HL-60/S4 (cell line): ENCODE results near the gene MAP3K4.
"Not testable (repeated sequence)": the region's sequence is repeated elsewhere in the genome, so short reads cannot be mapped to it uniquely, and the experiment has no call there.

ENCODE experiments used
- in situ Hi-C: fragments of 300-500 bp; cut with MboI; formaldehyde crosslinking; loops from 2 replicates; pipeline ENCODE4 v1.14.3; 2022; ENCODE audit warnings: low sequenced_read_pairs

MAP3K4 gene

DNA sequence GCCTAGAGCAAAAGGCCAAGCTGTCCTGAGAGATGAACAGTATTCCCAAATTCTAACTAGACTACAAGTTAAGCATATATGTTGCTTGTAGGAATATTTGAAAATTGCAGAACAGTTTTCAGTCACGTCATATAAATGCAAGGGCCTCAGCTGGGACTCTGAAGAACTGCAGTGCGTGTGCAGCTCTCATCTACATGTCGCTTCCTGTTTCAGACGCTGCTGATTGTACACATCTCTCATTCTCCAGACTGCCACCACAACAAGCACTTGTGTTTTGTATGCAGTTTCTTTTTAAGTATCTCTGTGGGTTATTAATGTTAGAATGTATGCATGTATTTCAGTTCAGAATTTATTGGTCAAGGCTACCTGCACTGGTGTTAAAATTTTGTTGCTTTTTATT, 119.7 kb downstream of the MAP3K4 start:
- in situ Hi-C loops, result no loop called here

DNA sequence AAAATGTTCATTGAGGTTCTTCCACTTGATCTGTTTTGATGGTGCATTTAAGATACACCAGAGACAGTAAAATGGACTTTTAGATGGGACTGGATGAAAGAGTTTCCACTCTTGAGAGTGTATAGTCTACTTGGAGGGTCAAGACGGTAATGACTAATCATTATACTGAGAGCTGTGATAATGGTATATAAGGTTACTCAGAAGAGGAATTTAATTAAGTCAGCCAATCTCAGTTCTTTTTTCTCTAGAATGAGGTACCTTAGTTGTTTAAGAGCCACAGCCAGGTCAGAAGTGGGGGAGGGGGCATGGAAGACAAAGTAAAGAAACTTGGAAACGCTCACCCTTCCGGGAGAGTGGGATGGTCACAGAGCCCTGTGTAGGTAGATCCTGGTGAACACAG, 123.9 kb downstream of the MAP3K4 start:
- in situ Hi-C loops, result no loop called here

DNA sequence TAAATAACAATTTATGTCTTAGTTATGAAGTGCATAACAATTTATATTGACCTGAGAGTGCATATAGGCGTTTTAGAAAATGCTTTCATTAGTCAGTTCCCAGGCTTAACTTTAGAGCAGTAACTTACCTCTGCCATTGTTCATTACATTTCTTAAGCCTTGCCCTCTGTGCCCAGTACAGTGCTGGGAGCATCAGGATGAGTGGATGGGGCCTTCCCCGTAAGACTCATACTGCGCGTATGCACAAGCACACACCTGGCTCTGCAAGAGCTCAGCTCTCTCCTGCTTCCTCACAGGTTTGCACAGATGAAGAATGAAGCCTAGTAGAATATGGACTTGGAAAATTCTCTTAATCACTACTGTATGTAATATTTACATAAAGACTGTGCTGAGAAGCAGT, 125.0 kb downstream of the MAP3K4 start:
- in situ Hi-C loops, result no loop called here

DNA sequence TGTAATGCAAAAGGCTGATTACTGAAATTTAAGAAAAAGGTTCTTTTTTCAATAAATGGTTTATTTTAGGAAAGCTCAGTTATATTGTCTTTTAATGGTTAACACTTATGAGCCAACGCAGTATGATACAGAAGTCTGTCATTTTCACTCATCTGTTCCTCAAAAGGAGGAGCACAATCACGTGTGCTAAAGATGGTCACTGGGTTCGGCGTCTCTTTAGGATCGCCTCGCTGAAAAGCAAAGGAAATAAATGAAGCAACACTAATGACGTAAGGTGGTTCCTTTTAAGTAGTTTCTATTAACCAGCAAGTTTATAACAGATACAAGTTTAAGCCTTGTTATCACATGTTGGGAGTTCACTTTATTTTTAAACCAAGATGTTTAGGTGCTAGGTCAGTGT, 125.7 kb downstream of the MAP3K4 start:
- in situ Hi-C loops, result no loop called here

DNA sequence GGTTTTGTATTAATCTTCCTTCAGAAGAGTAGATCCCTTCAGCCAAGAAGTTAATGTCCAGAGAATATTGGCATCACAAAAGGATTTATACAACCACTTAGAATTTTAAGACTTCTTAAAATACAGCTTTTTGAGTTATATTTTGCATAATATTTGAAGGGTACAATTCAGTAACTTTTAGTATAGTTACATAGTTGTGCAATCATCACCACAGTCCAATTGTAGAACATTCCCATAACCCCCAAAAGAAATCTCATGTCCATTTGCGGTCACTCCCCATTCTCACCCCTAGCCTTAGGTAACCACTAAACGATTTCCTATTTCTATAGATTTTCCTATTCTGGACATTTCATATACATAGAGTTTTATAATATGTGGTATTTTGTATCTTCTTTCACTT, 126.4 kb downstream of the MAP3K4 start:
- in situ Hi-C loops, result no loop called here

DNA sequence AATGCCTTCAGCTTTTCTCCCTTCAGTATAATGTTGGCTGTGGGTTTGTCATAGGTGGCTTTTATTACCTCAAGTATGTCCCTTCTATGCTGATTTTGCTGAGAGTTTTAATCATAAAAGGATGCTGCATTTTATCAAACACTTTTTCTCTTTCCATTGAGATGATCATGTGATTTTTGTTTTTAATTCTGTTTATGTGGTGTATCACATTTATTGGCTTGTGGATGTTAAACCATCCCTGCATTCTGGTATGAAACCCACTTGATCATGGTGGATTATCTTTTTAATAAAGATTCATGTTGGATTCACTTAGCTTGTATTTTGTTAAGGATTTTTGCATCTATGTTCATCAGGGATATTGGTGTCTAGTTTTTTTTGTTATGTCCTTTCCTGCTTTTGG, 131.8 kb downstream of the MAP3K4 start:
- in situ Hi-C loops, result not testable (repeated sequence)

DNA sequence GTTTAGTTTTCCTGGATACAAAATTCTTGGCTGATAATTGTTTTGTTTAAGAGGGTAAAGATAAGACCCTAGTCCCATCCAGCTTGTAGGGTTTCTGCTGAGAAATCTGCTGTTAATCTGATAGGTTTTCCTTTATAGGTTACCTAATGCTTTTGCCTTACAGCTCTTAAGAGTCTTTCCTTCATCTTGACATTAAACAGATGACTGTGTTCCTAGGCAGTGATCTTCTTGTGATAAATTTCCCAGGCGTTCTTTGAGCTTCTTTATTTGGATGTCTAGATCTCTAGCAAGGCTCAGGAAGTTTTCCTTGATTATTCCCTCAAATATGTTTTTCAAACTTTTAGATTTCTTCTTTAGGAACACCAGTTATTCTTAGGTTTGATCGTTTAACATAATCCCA, 134.0 kb downstream of the MAP3K4 start:
- in situ Hi-C loops, result no loop called here

DNA sequence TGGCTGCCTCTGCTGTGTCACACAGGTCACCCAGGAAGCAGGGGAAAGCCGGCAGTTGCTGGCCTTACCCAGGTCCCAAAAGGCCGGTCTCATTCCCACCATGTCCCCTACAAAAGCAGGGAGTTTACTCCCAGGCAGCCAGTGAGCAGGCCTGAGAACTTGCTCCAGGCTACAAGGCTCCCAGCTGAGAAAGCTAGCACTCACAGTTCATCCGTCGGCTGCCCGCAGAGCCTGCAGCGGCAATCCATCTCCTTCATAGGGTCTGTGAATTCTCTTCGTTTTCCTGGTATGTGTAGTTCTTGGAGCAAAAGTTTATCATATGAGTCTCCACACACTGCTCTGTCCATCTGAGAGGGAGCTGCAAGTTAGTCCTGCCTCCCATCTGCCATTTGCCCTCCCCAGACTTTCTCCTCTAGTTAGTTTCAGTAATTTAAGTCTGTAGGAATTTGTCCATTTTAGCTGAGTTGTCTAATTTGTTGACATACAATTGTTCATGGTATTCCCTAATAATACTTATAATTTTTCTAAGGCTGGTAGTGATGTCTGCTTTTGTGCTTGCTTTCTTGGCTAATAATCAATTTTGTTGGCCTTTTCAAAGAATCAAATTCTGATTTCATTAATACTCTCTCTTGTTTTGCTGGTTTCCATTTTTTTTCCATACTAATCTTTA, 135.6 kb downstream of the MAP3K4 start:
- in situ Hi-C loops, result no loop called here

DNA sequence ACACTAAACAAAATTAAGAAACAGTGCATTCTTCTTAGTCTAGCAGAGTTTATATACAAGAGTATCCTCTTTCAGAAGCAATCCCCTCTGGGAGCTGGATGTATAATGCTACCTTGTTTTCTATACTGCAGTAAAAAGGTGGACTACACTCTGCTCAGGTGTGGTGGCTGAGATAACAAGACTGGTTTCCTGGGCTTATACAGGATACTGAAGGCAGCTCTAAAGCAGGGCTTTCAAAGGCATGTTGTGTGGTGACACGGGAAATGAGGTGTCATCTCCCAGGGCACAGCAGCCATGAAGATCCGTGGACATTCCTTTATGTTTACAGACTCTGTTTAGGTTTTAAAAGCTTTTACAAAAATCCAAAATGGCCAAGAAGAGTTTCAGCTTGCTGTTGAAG, 136.7 kb downstream of the MAP3K4 start:
- in situ Hi-C loops, result no loop called here

DNA sequence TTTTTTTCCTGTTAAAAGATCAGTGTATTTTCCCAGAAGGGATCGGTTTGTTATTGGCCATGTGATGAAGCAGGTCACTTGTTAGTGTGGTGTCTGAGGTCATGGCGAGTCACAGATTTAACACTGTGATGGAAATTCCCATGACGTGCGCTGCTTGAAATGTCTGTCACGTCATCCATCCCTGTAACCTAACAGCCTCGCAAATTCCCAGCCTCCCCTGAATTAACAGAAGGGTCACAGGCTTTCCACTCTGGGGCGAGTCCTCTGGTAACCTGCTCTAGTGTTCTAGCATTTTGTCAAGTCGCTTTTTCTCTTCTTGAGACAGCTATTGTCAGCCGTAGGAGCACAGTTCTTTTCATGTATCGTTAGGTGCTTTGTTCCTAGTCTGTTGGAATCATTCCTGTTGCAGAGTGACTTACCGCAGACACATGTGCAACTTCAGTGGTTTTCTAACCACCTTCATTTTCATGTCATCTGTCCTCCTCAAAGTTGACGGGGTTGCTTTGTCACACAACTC, 137.2 kb downstream of the MAP3K4 start:
- in situ Hi-C loops, result no loop called here

DNA sequence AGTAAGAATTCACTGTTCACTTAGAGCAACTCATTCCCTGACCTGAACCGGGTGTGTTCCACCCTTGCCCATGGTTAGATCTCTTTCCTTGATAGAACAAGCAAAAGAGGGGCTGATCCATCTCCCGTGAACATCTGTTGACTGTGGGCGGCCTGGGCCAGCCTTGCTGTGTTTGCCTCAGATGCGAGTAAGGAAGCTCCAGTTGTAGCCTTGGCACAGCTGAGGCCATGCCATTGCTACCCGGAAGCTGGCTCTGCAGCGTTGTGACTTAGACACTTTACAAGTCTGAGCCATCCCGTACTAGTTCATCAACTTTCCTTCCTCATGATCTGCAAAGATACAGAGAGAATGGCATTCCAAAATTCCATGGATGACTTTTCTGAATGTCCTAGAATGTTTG, 139.0 kb downstream of the MAP3K4 start:
- in situ Hi-C loops, result no loop called here

DNA sequence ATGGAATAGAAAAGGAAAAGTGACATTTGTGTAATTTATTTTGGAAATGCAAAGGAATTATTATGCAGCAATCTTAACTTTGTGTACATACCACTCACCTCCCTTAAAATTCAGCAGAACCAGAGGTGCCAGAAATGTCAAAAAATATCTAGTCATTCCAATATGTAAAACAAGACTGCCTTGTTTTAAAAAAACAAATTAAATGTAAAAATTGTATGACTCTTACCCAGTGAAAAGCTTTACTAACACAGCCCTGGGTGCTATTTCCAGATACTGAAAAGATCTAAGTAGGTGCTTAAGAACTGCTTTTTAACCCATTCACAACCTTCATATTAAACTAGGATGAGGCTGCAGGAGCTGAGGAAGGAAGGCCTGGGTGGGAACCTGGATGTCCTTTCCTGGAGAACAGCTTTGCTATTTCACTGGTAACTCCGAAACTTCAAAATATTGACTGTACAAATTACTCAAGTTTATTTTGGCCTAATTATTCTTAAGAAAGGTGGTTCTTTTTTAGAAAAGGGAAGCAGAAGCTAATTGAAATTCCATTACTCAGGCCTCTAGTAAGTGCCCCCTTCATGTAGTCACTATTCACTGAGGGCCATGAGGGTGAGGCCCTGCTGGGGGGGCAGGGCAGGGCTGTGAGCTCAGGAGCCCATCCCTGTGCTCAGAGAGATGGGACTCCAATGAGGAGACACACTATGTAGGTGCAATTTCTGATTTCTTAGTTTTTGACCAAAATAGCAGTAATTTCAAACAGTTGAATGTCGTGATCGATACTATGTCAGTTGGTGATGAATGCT, 139.6 kb downstream of the MAP3K4 start:
- in situ Hi-C loops, result no loop called here

DNA sequence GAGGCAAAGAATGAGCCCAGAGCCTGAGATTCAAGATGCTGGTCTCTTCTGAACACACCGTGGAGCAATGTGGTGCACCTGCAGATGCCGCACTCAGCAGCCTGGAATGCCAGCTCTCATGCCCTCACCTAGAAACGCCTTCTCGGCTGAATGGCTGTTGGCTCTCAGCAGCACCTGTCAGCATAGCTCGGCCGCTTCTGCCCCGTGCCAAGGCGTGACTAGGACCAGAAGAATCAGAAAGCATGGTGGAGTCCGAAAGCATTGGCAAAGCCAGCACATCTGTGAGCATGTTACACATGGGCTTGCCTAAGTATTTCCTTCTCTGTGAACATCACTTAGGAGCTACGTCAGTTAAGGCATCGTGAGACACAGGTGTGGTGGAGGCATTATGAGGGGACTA, 140.8 kb downstream of the MAP3K4 start:
- in situ Hi-C loops, result no loop called here

DNA sequence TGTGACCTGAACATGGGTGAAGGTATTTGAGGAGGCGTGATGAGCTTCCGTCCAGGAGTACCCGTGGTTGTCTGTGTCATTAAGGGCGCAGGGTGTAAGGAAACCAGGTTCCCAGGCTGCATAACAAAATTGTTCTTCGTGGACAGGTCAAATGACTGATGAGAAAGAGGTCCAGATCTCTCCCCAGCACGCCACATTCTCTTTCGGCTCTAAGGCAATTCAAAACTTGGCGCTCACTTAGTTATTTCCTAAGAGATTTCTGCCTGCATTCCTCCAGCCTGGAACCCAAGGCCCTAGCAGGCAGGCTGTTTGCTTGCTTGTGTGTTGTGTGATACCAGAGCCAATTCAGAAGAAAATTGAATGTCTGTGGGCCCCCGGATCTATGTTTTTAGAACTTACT, 142.4 kb downstream of the MAP3K4 start:
- in situ Hi-C loops, result no loop called here

DNA sequence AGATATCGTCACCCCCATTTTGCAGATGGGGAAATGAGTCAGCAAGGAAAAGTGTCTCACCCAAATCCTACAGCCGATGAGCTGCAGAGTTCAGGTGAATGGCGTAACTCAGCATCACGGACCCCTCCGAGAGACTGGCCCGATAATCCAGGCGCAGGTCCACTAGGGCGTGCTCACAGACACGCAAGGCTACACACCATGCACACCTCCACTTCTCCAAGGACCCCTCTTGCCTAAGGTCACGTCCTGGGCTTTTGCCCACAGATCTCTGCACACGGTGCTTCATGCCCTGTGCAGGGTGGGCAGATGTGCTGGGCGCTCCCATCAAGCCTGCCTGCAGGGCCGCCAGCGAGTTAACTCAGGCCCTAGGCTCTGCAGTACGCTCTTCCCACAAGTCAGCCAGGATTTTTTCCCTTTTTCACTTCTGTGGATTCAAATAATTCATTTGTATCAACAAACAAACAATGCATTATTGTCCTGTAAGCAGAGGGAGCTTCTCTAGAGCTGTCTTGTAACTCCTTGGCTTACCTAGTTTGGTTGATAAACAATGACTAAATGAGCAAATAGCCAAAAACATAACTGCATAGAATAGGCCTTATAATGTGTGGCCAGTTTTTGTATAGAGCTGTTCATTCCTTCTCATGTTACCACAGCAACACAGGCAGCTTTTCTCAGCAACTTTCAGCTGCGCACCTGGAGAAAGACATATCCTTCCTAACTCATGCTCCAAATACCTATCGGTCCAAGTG, 143.2 kb downstream of the MAP3K4 start:
- in situ Hi-C loops, result no loop called here

DNA sequence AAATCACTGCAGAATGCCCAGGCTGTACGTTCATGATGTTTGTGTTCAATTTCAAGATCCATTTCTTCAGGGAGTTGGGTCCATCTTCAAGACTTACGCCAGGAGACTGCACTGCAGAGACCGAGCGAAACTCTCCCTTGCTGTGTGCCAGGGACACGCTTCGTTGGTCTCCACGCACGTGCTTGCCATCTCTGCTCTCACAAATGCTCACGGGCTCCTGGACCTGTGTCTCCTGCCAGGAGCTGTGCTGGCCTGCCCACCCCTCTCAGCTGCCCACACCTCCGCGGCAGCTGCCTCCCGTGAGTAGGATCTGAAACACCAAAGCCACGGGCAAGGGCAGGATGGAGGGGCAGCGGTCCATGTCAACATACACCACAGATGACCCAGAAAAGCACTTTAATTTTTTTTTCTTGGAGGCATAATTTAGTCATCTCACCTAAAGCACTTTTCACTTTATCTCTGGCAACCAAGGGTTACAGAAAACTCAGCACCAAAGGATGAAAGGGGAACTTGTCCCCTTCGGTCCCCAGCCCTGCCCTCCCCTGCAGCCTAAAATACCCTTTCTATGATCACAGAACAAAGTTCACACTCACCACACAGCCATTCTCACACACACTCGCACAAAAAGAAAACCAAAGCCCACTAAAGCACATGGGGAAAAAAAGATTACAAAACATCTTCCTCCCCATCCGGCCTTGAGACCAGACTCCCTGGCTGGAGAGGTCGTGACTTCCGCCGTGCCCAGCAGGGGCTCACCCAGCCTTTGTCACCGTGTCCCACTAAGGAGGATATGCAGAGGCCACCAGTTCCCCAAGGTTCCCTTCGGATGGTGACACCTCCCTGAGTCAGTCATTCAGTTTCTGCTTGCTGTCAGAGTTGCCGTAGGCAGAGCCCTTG, 144.4 kb downstream of the MAP3K4 start:
- in situ Hi-C loops, result no loop called here

DNA sequence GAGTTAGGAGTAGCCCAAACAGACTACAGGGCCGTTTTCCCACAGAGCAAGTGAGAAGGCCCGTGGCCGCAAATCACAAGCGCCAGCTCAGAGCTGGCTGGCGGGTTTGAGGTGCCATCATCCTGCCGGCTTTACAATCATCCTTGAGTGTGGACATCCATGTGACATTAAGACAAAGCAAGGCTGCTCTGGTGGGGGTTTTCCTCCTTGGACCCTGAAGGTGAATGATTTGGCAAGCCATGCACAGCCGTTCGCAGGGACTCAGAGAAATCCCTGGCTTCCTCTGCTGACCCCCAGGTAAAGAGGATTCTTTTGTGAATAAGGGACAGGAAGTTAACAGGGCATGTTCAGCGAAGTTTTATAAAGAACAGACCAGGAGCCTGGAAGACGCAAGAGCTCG, 145.1 kb downstream of the MAP3K4 start:
- in situ Hi-C loops, result no loop called here

DNA sequence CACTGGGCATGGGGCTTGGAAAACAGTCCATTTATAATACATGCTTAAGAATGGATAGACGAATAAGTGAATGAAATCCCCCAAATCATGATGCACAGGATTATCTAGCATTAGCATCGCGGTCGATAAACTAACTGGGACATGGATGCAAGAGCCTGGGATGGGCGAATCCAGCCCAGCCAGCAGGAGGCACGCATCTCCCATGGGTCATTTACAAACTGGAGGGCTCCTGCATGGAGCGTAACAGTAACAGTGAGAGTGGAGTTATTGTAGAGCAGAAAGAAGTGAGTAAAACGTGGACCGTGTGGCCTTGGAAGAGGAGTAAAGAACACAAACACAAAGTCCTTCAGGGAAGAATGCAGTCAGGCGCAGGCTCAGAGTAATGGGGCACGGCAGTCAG, 145.8 kb downstream of the MAP3K4 start:
- in situ Hi-C loops, result no loop called here

DNA sequence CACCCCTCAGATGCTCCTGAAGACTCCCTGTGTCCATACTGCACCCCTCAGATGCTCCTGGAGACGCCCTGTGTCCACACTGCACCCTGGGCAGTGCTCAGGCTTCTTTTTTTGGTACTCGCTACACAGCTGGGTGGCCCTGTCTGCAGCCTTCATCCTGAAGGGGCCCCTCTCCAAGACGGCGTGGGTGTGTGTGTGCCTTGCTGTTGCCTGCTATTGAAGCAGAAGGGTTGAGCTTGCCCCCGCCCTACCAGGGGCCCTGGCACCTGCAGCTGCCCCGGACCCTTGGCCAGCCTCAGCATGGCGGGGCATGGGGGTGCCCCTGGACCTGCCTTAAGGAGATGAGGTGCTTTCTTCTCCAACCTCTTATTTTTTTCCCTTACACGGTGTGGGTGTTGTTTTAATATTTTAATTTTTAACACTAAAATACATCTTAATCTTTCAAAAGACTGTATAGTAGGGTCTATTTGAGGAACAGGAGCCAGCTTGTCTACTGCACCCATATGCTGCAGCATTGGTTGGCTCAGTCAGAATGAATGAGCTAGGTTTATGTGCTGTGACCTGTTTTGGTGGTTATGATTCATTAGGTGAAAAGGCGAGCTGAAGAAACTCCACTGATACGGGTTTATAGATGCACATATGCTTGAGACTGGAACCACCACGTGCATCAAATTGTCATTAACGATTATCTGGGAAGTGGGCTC, 146.4 kb downstream of the MAP3K4 start:
- in situ Hi-C loops, result no loop called here
